Neural cell (in vitro differentiated cells): ENCODE measurements around the gene PRDM12. TPM values are rescaled to one million over a fixed set of nuclear protein-coding genes. Genes with fewer than 3 reads are reported as not detected.

Experiments
- H2AFZ ChIP-seq: fragments of 200-600, 300-800 bp; sonication (generic), shearing (Covaris generic); 2 replicates; pipeline ENCODE4 v1.6.0; 2014; ENCODE audit warnings: low read depth, mild to moderate bottlenecking, antibody characterized with exemption, low read length, moderate library complexity
- H3F3A ChIP-seq: fragments of 200-600 bp; shearing (Covaris generic); 2 replicates; pipeline ENCODE4 v1.6.1; 2016; ENCODE audit warnings: mild to moderate bottlenecking, moderate library complexity, mixed read lengths, antibody characterized with exemption, low read length; ENCODE audit not compliant: insufficient read depth, poor library complexity, severe bottlenecking
- H3K27ac ChIP-seq: fragments of 200-600, 300-800 bp; sonication (generic), shearing (Covaris generic); 2 replicates; pipeline ENCODE4 v1.5.1; 2014; ENCODE audit warnings: mild to moderate bottlenecking, low read length, moderate library complexity
- H3K27me3 ChIP-seq: fragments of 300-800, 200-600 bp; sonication (generic), shearing (Covaris generic); 2 replicates; pipeline ENCODE4 v1.6.0; 2014; ENCODE audit warnings: mild to moderate bottlenecking, low read depth, low read length, moderate library complexity; ENCODE audit not compliant: insufficient read depth
- H3K36me3 ChIP-seq: fragments of 300-800, 200-600 bp; sonication (generic), shearing (Covaris generic); 2 replicates; pipeline ENCODE4 v1.5.1; 2014; ENCODE audit warnings: mild to moderate bottlenecking, antibody characterized with exemption, low read length, moderate library complexity; ENCODE audit not compliant: insufficient read depth
- H3K4me2 ChIP-seq: fragments of 300-800, 200-600 bp; sonication (generic), shearing (Covaris generic); 2 replicates; pipeline ENCODE4 v1.6.0; 2014; ENCODE audit warnings: mild to moderate bottlenecking, low read length
- H3K4me3 ChIP-seq: fragments of 300-800, 200-600 bp; sonication (generic), shearing (Covaris generic); 2 replicates; pipeline ENCODE4 v1.5.1; 2014; ENCODE audit warnings: mild to moderate bottlenecking, low read length, moderate library complexity
- H3K79me2 ChIP-seq: fragments of 200-600 bp; shearing (Covaris generic); replicated peaks from 2 replicates; pipeline ENCODE4 v1.6.0; 2014; ENCODE audit warnings: mild to moderate bottlenecking, low read length, moderate library complexity; ENCODE audit not compliant: insufficient read depth
- H3K9ac ChIP-seq: fragments of 300-800, 200-600 bp; sonication (generic), shearing (Covaris generic); 2 replicates; pipeline ENCODE4 v1.6.1; 2016; ENCODE audit warnings: mild to moderate bottlenecking, low read length, mixed read lengths
- H3K9me2 ChIP-seq: fragments of 200-600 bp; shearing (Covaris generic); 2 replicates; pipeline ENCODE4 v1.6.1; 2016; ENCODE audit warnings: mild to moderate bottlenecking, low read length, mixed read lengths; ENCODE audit not compliant: insufficient read depth
- H3K9me3 ChIP-seq: fragments of 200-600, 300-800 bp; sonication (generic), shearing (Covaris generic); 2 replicates; pipeline ENCODE4 v1.6.1; 2016; ENCODE audit warnings: mild to moderate bottlenecking, mixed run types, low read length, moderate library complexity, mixed read lengths
- H4K20me1 ChIP-seq: fragments of 200-600 bp; shearing (Covaris generic); 2 replicates; pipeline ENCODE4 v1.6.1; 2016; ENCODE audit warnings: mild to moderate bottlenecking, mixed run types; ENCODE audit not compliant: insufficient read depth
- CTCF ChIP-seq: fragments of 450-650 bp; IDR thresholded peaks from 2 replicates; pipeline ENCODE4 v1.5.1; 2014; ENCODE audit warnings: antibody characterized with exemption, mild to moderate bottlenecking, moderate library complexity; ENCODE audit not compliant: poor library complexity, severe bottlenecking
- EP300 ChIP-seq: fragments of 450-650 bp; conservative IDR thresholded peaks from 2 replicates; pipeline ENCODE4 v1.6.1; 2014; ENCODE audit warnings: antibody characterized with exemption, mild to moderate bottlenecking, moderate library complexity; ENCODE audit not compliant: poor library complexity, severe bottlenecking
- EZH2 ChIP-seq: fragments of 200-600, 300-800 bp; shearing (Covaris generic), sonication (generic); IDR thresholded peaks from 2 replicates; pipeline ENCODE4 v1.6.1; 2014; ENCODE audit warnings: antibody characterized with exemption, low read length, borderline replicate concordance, mild to moderate bottlenecking; ENCODE audit not compliant: insufficient read depth, poor library complexity, severe bottlenecking
- MXI1 ChIP-seq: fragments of 450-650 bp; conservative IDR thresholded peaks from 2 replicates; pipeline ENCODE4 v1.6.1; 2014; ENCODE audit warnings: antibody characterized with exemption, mild to moderate bottlenecking; ENCODE audit not compliant: poor library complexity, severe bottlenecking
- POLR2AphosphoS5 ChIP-seq: IDR thresholded peaks from 2 replicates; pipeline ENCODE4 v1.6.1; 2012
- RAD21 ChIP-seq: fragments of 450-650 bp; conservative IDR thresholded peaks from 2 replicates; pipeline ENCODE4 v1.6.1; 2014; ENCODE audit warnings: antibody characterized with exemption, mild to moderate bottlenecking, moderate library complexity
- SMC3 ChIP-seq: fragments of 450-650 bp; conservative IDR thresholded peaks from 2 replicates; pipeline ENCODE4 v1.6.1; 2014; ENCODE audit warnings: antibody characterized with exemption, mild to moderate bottlenecking, moderate library complexity; ENCODE audit not compliant: poor library complexity
- TAF1 ChIP-seq: IDR thresholded peaks from 2 replicates; pipeline ENCODE4 v1.6.1; 2012; ENCODE audit warnings: low read depth
- polyA plus RNA-seq: library from polyadenylated mRNA; depleted of rRNA; stranded (reverse); fragments of >200 nt; gene quantifications from 2 replicates; pipeline ENCODE4 v1.2.3, GENCODE V29; 2014
- TF ChIP-seq, protein P1 (sequence below): IDR thresholded peaks from 2 replicates; pipeline ENCODE4 v1.6.1; 2012; ENCODE audit warnings: borderline replicate concordance

Gene PRDM12
- polyA plus RNA-seq, 1 donor from 2014 or later, result 0.17 TPM

DNA sequence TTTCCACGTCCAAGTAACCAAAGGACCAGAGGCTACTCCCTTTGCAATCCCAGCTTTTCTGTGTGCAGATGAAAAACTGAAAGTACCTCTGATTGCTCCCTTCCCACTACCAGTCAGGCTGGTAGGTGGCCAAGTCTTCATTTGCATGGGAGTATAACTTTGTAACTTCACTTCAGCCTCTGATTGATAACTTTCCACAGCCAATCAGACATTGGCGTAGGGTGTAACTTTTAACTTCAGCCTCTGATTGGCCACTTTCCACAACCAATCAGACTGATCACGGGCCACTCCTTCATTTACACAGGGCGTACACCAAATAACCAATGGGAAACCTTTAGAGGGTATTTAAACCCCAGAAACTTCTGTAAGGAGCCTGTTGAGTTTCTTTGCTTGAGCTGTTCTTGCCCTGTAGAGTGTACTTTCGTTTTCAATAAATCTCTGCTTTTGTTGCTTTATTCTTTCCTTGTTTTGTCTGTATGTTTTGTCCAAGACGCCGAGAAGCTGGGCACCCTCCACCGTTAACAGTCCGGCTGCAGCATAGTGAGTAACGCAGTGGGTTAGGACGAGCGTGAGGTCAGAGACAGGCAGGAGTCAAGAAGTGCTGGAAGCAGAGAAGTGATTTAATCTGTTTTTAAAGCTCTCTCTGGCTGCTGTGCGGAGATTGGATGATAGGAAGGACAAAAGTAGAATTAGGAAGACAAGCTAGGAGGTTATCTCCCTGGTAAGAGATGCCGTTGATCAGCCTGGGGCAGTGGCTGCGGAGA, 25.7 kb downstream of the PRDM12 start:
- Histone ChIP-seq H3K27ac (no peak overlapping the region), H3K27me3 (no peaks in the 10 kb centered on the region), H3K36me3 (no peaks in the 10 kb centered on the region), H2AFZ (no peak overlapping the region), H3K4me3 (no peak overlapping the region), H3K4me2 (no peak overlapping the region), H3K9me2 (no peaks in the 10 kb centered on the region), H3F3A (no peaks in the 10 kb centered on the region), H4K20me1 (no peaks in the 10 kb centered on the region), H3K79me2 (peaks cover 14% of the 10 kb centered on the region), H3K9me3 (peaks cover 1% of the 10 kb centered on the region), H3K9ac (no peak overlapping the region)
- TF ChIP-seq RAD21, result no peak
- TF ChIP-seq, protein P1, sequence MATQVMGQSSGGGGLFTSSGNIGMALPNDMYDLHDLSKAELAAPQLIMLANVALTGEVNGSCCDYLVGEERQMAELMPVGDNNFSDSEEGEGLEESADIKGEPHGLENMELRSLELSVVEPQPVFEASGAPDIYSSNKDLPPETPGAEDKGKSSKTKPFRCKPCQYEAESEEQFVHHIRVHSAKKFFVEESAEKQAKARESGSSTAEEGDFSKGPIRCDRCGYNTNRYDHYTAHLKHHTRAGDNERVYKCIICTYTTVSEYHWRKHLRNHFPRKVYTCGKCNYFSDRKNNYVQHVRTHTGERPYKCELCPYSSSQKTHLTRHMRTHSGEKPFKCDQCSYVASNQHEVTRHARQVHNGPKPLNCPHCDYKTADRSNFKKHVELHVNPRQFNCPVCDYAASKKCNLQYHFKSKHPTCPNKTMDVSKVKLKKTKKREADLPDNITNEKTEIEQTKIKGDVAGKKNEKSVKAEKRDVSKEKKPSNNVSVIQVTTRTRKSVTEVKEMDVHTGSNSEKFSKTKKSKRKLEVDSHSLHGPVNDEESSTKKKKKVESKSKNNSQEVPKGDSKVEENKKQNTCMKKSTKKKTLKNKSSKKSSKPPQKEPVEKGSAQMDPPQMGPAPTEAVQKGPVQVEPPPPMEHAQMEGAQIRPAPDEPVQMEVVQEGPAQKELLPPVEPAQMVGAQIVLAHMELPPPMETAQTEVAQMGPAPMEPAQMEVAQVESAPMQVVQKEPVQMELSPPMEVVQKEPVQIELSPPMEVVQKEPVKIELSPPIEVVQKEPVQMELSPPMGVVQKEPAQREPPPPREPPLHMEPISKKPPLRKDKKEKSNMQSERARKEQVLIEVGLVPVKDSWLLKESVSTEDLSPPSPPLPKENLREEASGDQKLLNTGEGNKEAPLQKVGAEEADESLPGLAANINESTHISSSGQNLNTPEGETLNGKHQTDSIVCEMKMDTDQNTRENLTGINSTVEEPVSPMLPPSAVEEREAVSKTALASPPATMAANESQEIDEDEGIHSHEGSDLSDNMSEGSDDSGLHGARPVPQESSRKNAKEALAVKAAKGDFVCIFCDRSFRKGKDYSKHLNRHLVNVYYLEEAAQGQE, result no peak
- no peak for TF ChIP-seq POLR2AphosphoS5
- TF ChIP-seq EP300, result no peak
- TF ChIP-seq TAF1, result no peak
- no peak for TF ChIP-seq SMC3
- TF ChIP-seq MXI1, result no peak
- no peak for TF ChIP-seq CTCF
- TF ChIP-seq EZH2, result no peak

DNA sequence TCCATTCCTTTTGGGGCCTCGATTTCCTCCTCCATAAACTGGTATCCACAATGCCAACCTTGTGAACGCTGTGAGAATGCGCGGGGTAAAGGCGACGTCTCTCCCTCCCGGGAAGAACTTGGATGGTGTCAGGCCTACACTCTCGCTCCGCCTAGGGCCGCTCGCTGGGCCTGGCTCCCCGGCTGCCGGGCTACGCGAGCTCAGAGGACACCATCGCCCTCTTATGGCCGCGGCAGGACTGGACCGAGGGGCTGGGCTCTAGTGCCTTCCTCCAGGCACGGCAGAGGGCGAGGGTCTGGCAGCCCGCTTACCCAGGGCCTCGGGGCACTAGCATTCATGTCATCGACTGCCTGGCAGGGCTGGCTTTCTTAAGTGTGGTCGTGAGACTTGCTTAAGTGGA, 27.9 kb downstream of the PRDM12 start:
- no peak overlapping the region for H2AFZ ChIP-seq
- TF ChIP-seq RAD21, result no peak
- TF ChIP-seq, protein P1, result no peak
- no peak for TF ChIP-seq MXI1
- no peak for TF ChIP-seq EP300
- no peak for TF ChIP-seq CTCF
- no peak for TF ChIP-seq TAF1
- no peak overlapping the region for H3K4me2 ChIP-seq
- H3K27me3 ChIP-seq, result no peaks in the 10 kb centered on the region
- H3K79me2 ChIP-seq, result peaks cover 22% of the 10 kb centered on the region
- no peaks in the 10 kb centered on the region for H3K9me2 ChIP-seq
- no peaks in the 10 kb centered on the region for H3F3A ChIP-seq
- H3K36me3 ChIP-seq, result no peaks in the 10 kb centered on the region
- no peak overlapping the region for H3K9ac ChIP-seq
- no peaks in the 10 kb centered on the region for H4K20me1 ChIP-seq
- no peak overlapping the region for H3K4me3 ChIP-seq
- H3K27ac ChIP-seq, result no peak overlapping the region
- H3K9me3 ChIP-seq, result no peaks in the 10 kb centered on the region
